ENCODE results near the gene GPR55.

The GPR55 gene

DNA sequence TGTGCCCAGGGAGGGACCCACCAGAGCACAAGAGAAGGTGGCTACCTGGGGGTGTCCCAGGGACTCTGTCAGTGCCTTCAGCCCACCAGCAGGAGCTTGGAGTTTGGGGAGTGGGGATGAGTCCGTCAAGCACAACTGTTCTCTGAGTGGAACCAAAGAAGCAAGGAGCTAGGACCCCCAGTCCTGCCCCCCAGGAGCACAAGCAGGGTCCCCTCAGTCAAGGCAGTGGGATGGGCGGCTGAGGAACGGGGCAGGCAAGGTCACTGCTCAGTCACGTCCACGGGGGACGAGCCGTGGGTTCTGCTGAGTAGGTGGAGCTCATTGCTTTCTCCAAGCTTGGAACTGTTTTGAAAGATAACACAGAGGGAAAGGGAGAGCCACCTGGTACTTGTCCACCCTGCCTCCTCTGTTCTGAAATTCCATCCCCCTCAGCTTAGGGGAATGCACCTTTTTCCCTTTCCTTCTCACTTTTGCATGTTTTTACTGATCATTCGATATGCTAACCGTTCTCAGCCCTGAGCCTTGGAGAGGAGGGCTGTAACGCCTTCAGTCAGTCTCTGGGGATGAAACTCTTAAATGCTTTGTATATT, 46.3 kb downstream of the GPR55 start:
- DNase-seq (no peak), ATAC-seq (replicated peaks) (no peak)
- Mint-ChIP-seq H3K27me3 (no peaks in the 10 kb centered on the region), H3K27ac (peak overlapping the region; percentile 87 to 88), H3K9me3 (no peaks in the 10 kb centered on the region), H3K4me1 (ENCODE audit: low read depth in 2 of 2) (peaks cover 25 to 28% of the 10 kb centered on the region in 2 donors), H3K36me3 (ENCODE audit: insufficient read depth) (peaks cover 14% of the 10 kb centered on the region), H3K4me3 (peak overlapping the region in 1 of 2 donors; percentile 73)

DNA sequence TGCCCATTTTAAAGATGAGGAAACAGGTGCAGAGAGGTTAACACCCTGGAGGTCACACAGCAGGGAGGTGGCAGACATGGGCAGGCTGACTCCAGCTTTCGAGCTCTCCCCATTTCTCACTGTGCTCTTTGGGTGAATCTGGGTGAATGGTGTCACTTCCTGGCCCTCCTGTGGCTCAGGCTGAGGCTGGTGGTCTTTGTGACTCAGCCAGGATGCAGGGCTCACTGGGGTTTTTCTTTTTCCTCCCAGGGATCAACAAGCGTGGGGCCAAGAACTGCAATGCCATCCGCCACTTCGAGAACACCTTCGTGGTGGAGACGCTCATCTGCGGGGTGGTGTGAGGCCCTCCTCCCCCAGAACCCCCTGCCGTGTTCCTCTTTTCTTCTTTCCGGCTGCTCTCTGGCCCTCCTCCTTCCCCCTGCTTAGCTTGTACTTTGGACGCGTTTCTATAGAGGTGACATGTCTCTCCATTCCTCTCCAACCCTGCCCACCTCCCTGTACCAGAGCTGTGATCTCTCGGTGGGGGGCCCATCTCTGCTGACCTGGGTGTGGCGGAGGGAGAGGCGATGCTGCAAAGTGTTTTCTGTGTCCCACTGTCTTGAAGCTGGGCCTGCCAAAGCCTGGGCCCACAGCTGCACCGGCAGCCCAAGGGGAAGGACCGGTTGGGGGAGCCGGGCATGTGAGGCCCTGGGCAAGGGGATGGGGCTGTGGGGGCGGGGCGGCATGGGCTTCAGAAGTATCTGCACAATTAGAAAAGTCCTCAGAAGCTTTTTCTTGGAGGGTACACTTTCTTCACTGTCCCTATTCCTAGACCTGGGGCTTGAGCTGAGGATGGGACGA, 47.1 kb downstream of the GPR55 start:
- no peaks in the 10 kb centered on the region for H3K9me3 Mint-ChIP-seq
- peaks cover 25 to 30% of the 10 kb centered on the region in 2 donors for H3K4me1 Mint-ChIP-seq (ENCODE audit: low read depth in 2 of 2)
- peak overlapping the region; percentile 72 to 73 for H3K4me3 Mint-ChIP-seq
- H3K27ac Mint-ChIP-seq = peak overlapping the region; percentile 87 to 88
- H3K36me3 Mint-ChIP-seq (ENCODE audit: insufficient read depth) = peaks cover 14% of the 10 kb centered on the region
- ATAC-seq (replicated peaks) (peak; percentile 94), DNase-seq (peak; percentile 75 to 83 (median 76))
- H3K27me3 Mint-ChIP-seq = no peaks in the 10 kb centered on the region

DNA sequence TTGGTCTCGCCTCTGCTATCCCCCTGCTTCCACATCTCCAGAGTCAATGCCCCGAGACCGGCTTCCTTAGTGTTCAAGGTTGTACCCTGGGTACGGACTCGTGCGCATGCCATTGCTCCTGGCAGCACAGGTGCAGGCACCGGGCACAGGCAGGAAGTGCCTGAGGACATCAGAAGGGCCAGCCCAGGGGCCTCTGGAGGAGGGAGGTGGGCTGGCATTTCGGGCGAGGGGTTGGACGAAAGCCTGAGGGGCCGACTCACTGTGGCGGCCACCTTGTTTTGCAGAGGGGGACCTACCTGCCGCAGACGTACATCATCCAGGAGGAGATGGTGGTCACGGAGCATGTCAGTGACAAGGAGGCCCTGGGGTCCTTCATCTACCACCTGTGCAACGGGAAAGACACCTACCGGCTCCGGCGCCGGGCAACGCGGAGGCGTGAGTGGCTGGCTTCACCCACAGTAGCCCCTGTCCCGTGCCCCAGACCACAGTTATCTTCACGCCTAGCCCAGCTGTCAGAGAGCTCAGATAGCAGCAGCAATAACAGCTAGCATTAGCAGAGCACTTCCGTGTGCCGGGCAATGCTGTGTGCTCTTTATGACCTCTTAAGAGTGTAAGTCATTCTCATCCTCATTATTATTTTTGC, 47.8 kb downstream of the GPR55 start:
- Mint-ChIP-seq H3K9me3 (no peaks in the 10 kb centered on the region), H3K27me3 (no peaks in the 10 kb centered on the region), H3K4me1 (ENCODE audit: low read depth in 2 of 2) (peaks cover 28 to 32% of the 10 kb centered on the region in 2 donors), H3K4me3 (peak overlapping the region; percentile 72 to 73), H3K27ac (peak overlapping the region; percentile 87 to 88), H3K36me3 (ENCODE audit: insufficient read depth) (peaks cover 14% of the 10 kb centered on the region)
- no peak for ATAC-seq (replicated peaks)
- DNase-seq = peak in 1 of 3 experiments; percentile 19

GRCh38 chr2:230875347-230876315, 49.4 kb downstream of the GPR55 start:
- peak overlapping the region in 1 of 2 donors; percentile 53 for H3K27ac Mint-ChIP-seq
- ATAC-seq (replicated peaks) (no peak), DNase-seq (no peak)
- H3K27me3 Mint-ChIP-seq = no peaks in the 10 kb centered on the region
- peaks cover 28 to 32% of the 10 kb centered on the region in 2 donors for H3K4me1 Mint-ChIP-seq (ENCODE audit: low read depth in 2 of 2)
- H3K4me3 Mint-ChIP-seq = no peak overlapping the region
- no peaks in the 10 kb centered on the region for H3K9me3 Mint-ChIP-seq
- H3K36me3 Mint-ChIP-seq (ENCODE audit: insufficient read depth) = peaks cover 9% of the 10 kb centered on the region

DNA sequence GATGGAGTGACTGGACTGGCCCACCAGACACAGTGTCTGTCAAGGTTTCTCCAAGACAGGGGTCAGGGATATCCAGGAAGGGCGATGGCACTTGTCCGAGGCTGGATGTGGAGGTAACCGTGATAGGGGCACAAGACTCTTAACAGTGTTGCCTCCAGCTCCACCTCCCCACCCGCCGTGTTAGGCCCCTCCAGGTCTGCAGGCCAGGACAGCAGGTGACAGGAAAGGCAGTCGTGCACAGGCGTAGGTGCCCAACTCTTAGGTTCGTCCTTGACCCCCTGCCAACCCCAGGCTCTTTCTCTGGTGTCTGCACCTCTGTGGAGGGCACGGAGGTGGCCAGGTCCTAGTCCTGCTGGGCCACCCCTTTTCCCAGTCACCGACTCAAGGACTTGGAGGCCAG, 50.2 kb downstream of the GPR55 start:
- H3K36me3 Mint-ChIP-seq (ENCODE audit: insufficient read depth) = peaks cover 9% of the 10 kb centered on the region
- H3K4me3 Mint-ChIP-seq = no peak overlapping the region
- no peak for DNase-seq
- no peak for ATAC-seq (replicated peaks)
- peaks cover 28 to 32% of the 10 kb centered on the region in 2 donors for H3K4me1 Mint-ChIP-seq (ENCODE audit: low read depth in 2 of 2)
- peak overlapping the region; percentile 41 to 53 for H3K27ac Mint-ChIP-seq
- no peaks in the 10 kb centered on the region for H3K9me3 Mint-ChIP-seq
- H3K27me3 Mint-ChIP-seq = no peaks in the 10 kb centered on the region

- H3K4me1 Mint-ChIP-seq (ENCODE audit: low read depth in 2 of 2) = peaks cover 28 to 32% of the 10 kb centered on the region in 2 donors
- DNase-seq (no peak), ATAC-seq (replicated peaks) (no peak)
- no peaks in the 10 kb centered on the region for H3K27me3 Mint-ChIP-seq
- H3K36me3 Mint-ChIP-seq (ENCODE audit: insufficient read depth) = peaks cover 8% of the 10 kb centered on the region
- H3K27ac Mint-ChIP-seq = peak overlapping the region; percentile 41 to 53
- H3K4me3 Mint-ChIP-seq = peak overlapping the region in 1 of 2 donors; percentile 29
- H3K9me3 Mint-ChIP-seq = no peaks in the 10 kb centered on the region
Observed at GRCh38 chr2:230874456-230874855, 50.6 kb downstream of the GPR55 start.

DNA sequence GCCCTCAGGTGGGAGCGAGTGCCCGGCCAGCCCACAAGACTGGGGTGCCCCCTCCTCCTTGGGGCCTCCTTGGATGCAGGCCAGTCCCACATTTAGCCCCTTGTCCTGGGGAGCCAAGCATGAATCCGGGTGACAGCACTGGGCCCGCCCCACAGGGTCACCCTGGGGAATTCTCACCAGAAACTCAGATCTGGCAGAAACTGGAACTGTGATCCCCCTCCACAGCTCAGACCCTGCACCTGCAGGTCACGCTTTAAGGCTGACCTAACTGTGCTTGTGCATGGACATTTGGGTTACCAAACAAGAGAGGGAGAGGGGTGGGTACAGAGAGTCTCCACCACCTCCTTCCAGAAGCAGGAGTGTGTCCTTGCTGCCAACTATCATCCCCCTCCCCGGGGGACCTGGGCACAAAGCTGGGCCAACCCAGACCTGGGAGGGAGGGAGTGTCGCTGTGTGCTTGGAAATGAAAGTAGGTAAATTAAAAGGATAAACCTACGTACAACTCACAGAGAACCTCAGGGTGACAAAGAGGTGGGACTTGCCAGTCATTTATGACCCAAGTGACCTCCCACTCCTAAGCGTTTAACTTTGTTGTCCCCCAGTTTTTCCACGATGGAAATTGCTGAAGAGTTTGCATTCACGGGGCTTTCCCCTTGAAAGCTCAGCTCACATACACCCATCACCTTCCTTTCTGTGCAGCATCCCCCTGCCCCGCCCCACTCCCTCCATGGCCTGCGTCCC, 51.2 kb downstream of the GPR55 start:
- Mint-ChIP-seq H3K27ac (peak overlapping the region in 1 of 2 donors; percentile 41), H3K4me1 (ENCODE audit: low read depth in 2 of 2) (peaks cover 24 to 33% of the 10 kb centered on the region in 2 donors), H3K27me3 (no peaks in the 10 kb centered on the region), H3K4me3 (no peak overlapping the region), H3K9me3 (no peaks in the 10 kb centered on the region), H3K36me3 (ENCODE audit: insufficient read depth) (peaks cover 4% of the 10 kb centered on the region)
- ATAC-seq (replicated peaks) = no peak
- no peak for DNase-seq

DNA sequence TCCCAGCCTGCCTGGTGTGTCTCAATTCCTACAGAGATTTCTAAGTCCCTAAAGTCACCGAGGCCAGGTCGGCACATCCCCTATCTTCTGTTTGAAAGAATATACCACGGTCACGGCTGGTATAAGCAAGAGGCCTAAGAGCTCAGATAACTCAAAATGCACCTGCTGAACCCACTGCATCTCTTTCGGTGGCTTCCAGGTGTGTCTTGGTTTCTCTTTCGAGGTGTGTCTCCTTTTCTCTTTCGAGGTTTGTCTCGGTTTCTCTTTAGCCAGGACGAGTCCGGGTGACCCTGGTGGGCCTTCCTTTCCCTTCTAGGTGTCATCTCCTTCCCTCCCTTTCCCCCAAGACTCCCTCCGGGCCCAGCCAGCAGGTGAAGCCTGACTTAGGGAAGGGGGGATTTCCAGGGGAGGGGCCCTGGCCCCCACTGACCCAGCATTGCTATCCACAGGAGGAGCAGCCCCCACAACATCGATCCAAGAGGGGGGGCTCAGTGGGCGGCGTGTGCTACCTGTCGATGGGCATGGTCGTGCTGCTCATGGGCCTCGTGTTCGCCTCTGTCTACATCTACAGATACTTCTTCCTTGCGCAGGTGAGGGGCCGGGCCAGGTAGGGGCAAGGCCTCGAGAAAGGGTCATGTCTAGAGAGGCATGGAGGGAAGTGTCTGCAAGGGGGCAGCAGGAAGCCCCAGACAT, 51.9 kb downstream of the GPR55 start:
- Mint-ChIP-seq H3K27me3 (no peaks in the 10 kb centered on the region), H3K4me3 (peak overlapping the region in 1 of 2 donors; percentile 15), H3K27ac (peak overlapping the region in 1 of 2 donors; percentile 6), H3K36me3 (ENCODE audit: insufficient read depth) (peaks cover 4% of the 10 kb centered on the region), H3K9me3 (no peaks in the 10 kb centered on the region), H3K4me1 (ENCODE audit: low read depth in 2 of 2) (peaks cover 22 to 29% of the 10 kb centered on the region in 2 donors)
- ATAC-seq (replicated peaks) (no peak), DNase-seq (no peak)

GRCh38 chr2:230872151-230872967, 52.7 kb downstream of the GPR55 start:
- Mint-ChIP-seq H3K27me3 (no peaks in the 10 kb centered on the region), H3K4me1 (ENCODE audit: low read depth in 2 of 2) (peaks cover 17 to 21% of the 10 kb centered on the region in 2 donors), H3K9me3 (no peaks in the 10 kb centered on the region), H3K36me3 (ENCODE audit: insufficient read depth) (peaks cover 4% of the 10 kb centered on the region), H3K4me3 (no peak overlapping the region), H3K27ac (peak overlapping the region in 1 of 2 donors; percentile 6)
- DNase-seq (no peak), ATAC-seq (replicated peaks) (no peak)

DNA sequence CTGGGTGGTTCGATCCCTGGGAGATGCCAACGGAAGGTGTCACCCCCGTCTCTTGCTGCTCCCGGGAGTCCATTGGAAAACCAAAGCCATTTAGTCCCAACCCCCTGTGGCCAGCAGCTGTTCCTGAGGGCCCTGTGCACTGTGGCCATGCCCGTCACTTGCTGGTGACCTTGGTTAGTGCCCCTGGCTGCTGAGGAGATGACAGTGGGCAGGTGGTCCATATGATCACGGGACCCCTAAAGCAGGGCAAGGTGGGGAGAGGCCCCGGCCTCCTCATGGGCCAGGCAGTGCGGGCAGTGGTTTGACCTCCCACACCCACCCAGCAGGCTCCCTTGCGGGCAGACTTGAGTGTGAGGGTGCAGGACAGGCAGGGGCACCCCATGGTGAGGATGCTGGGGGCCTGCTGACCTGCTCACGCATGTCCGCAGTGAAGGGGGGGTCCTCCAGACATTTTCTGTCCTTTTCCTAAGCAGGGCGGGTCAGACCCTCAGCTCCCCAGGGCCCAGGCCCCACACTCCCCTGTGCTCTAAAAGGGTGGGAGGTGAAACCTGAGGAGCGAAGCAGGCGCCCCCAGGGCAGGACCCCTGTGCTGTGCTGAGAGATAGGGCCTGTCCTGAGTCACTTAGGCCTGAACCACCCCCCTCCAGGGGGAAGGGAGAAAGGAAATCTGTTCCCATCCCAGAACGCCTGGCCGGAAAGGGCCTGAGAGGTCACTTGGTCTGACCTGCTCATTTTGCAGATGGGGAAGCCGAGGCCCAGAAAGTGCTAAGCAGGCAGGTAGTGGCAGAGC, 53.5 kb downstream of the GPR55 start:
- Mint-ChIP-seq H3K9me3 (no peaks in the 10 kb centered on the region), H3K4me3 (no peak overlapping the region), H3K27me3 (no peaks in the 10 kb centered on the region), H3K4me1 (ENCODE audit: low read depth in 2 of 2) (peaks cover 17 to 21% of the 10 kb centered on the region in 2 donors), H3K36me3 (ENCODE audit: insufficient read depth) (no peaks in the 10 kb centered on the region), H3K27ac (peak overlapping the region in 1 of 2 donors; percentile 66)
- no peak for DNase-seq
- no peak for ATAC-seq (replicated peaks)

Data from effector memory CD8-positive, alpha-beta T cell (primary cell).